Measurements from ENCODE around the gene LTBR.

DNA sequence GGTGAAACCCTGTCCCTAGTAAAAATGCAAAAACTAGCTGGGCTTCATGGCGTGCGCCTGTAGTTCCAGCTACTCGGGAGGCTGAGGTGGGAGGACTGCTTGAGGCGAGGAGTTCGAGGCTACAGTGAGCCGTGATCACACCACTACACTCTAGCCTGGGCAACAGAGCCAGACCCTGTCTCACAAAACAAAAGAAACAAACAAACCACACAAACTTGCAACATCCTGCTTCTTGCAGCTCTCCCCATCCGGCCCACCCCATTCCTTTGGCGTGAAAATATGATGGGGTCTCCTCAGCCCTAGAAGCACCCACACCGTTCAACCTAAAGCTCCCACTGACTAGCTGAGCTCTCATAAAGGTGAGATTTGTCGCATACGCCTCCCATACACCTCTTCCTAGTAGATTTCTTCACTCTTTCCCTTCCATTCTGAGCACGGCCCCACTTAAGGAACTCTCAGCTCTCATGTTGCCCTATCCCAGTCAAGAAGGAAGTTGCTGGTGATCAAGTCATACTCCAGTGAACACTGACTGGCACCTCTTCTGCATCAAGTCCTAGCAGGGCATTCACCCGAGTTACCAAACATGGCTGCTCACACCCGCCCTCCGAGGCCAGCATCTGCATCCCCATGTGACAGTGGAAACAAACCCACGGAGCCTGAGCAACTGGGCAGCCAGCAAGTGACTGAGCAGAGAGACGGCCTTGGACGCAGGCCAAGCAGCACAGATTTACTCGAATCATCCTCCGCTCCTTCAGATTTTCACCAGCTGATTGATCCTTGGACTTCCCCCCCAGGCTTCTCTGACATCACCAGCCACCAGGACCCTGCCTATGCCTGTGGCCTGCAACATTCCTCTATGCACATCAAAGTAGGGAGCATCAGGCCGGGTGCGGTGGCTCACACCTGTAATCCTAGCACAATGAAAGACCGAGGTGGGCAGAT, 41.9 kb downstream of the LTBR start:
- no peak for TF ChIP-seq POLR2A (IDR thresholded peaks at IDR 0.05; ENCODE audit: low read length)
- no peak for TF ChIP-seq GATA1 (IDR thresholded peaks at IDR 0.05; ENCODE audit: low read depth, low read length)

Measured in erythroblast (primary cell).